Naive thymus-derived CD8-positive, alpha-beta T cell (primary cell): ENCODE data around the gene PNKD. TPM values are rescaled to one million over a fixed set of nuclear protein-coding genes. Genes with fewer than 3 reads are reported as not detected.
"Not testable (repeated sequence)": the region's sequence is repeated elsewhere in the genome, so short reads cannot be mapped to it uniquely, and the experiment has no call there.

Experiments
- ATAC-seq, 2 donors: fragments of 150-1000 bp; cut with Tn5 transposase in 1 of 2; sonication (Bioruptor Pico), chemical (Tn5 transposase) in 1 of 2; 1 replicate in 1 of 2; 2 replicates in 1 of 2; pipeline ENCODE4 v1.10.0; 2021; ENCODE audit warnings: mild to moderate bottlenecking in 2 of 2, moderate library complexity in 2 of 2
- POLR2A ChIA-PET: fragments of 350-600 bp; sonication (Branson Sonifier 250); formaldehyde crosslinking; loops from one replicate; lab custom pipeline; 2021; ENCODE audit warnings: antibody characterized with exemption; lab: Charles Lee
- DNase-seq, 10 donors: peaks; one replicate each; pipeline versions ENCODE4 v3.0.0 to v3.0.0-alpha.2; 2020 to 2022
- H3K27ac Mint-ChIP-seq, 10 donors: one replicate each; pipeline ENCODE4 v1.8.0; 2020 to 2022; ENCODE audit warnings: mild to moderate bottlenecking in 10 of 10, mixed read lengths in 10 of 10, moderate library complexity in 4 of 10, inconsistent platforms in 1 of 10
- H3K27me3 Mint-ChIP-seq, 5 donors: one replicate each; pipeline ENCODE4 v1.8.0; 2021 to 2022; ENCODE audit warnings: mixed read lengths in 5 of 5
- H3K36me3 Mint-ChIP-seq, 3 donors: one replicate each; pipeline ENCODE4 v1.8.0; 2020 to 2022; ENCODE audit warnings: mixed read lengths in 3 of 3, mild to moderate bottlenecking in 2 of 3, inconsistent platforms in 1 of 3
- H3K4me1 Mint-ChIP-seq, 4 donors: one replicate each; pipeline ENCODE4 v1.8.0; 2021 to 2022; ENCODE audit warnings: mixed read lengths in 4 of 4
- H3K4me3 Mint-ChIP-seq, 10 donors: one replicate each; pipeline ENCODE4 v1.8.0; 2020 to 2022; ENCODE audit warnings: mild to moderate bottlenecking in 10 of 10, mixed read lengths in 10 of 10, moderate library complexity in 6 of 10, inconsistent platforms in 1 of 10
- H3K9me3 Mint-ChIP-seq, 9 donors: one replicate each; pipeline ENCODE4 v1.8.0; 2020 to 2022; ENCODE audit warnings: mixed read lengths in 9 of 9, mild to moderate bottlenecking in 3 of 9, inconsistent platforms in 1 of 9, moderate library complexity in 1 of 9
- polyA plus RNA-seq, 3 donors: library from polyadenylated mRNA; unstranded; fragments of 300-500 nt; fragmentation: Illumina TruSeq; gene quantifications; one replicate each; pipeline ENCODE4 v1.2.3, GENCODE V29; 2021
- total RNA-seq, 8 experiments: library from RNA in 2 of 8; stranded (reverse) in 2 of 8; gene quantifications; one replicate each; pipeline ENCODE4 v1.2.3 and lab custom pipeline; 2021 to 2026

PNKD gene
- total and polyA plus RNA-seq, 5 experiments from 2014 or later: 33.6 to 119 (median 108) TPM

DNA sequence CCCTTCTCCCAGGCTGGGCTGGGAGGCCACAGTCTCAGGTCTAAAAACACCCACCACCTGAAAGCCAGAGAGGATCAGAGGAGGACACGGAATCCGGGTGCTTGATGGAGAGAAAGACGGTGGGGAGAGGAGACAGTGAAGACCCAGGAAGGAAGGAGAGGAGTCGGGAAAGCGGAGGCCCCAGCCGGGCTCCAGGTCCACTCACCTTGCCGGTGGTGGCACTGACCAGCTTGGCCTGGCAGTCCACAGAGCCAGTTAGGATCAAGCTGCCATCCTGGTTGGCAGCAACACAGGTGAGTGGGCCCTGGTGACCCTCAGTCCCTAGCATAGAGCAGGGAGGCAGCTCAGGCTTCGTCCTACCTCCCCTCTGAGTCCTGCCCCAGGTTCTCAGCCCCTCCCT lies 4.7 kb upstream of the PNKD start:
- Mint-ChIP-seq H3K27me3 (no peaks in the 10 kb centered on the region), H3K4me1 (peaks cover 10 to 40% (median 34%) of the 10 kb centered on the region in 4 donors), H3K4me3 (peak overlapping the region in 1 of 10 donors; percentile 45), H3K9me3 (no peaks in the 10 kb centered on the region), H3K27ac (peak overlapping the region in 2 of 10 donors; percentile 25 to 90), H3K36me3 (peaks cover 0 to 43% (median 0%) of the 10 kb centered on the region in 3 donors)
- peak in 1 of 10 donors; percentile 9 for DNase-seq
- POLR2A ChIA-PET: no interaction called here
- ATAC-seq: no peak

DNA sequence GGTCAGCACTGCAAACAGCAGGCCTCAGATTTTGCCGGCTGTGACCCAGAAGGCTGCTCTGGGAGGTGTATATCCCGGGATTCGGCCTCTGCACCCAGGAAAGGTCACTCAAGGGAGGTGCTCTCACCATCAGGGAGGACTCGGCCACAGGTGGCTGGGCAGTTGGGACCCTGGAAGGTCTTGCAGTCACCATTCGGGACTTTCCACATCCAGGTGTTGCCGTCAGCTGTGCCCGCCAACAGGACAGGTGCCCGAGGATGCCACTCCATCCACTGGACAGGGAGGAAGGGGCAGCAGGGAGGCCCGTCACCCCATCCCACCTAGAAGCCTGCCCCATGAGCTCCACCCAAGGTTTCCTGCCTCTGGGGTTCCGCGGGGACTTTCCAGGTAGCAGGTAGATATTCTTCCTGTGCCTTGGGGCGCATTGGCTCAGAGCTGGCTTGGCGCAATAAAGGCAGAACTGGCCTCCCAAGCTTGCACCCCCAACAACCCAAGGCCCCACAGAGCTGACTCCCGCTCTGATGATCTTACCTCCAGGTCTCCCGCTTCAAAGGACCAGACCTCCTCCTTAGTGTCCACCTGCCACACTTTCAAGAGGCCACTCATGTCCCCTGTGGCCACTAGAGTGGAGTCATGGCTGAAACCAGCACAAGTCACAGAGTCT lies 3.9 kb upstream of the PNKD start:
- DNase-seq (peak in 1 of 10 donors; percentile 45), ATAC-seq (no peak)
- POLR2A ChIA-PET: interaction anchor here (1.0 kb wide), 1 partner anchor 50 kb away, joined by 3 read pairs; no protein-coding TSS in a partner anchor
- no peaks in the 10 kb centered on the region for H3K9me3 Mint-ChIP-seq
- H3K27me3 Mint-ChIP-seq: no peaks in the 10 kb centered on the region
- peaks cover 0 to 43% (median 0%) of the 10 kb centered on the region in 3 donors for H3K36me3 Mint-ChIP-seq
- peaks cover 15 to 45% (median 41%) of the 10 kb centered on the region in 4 donors for H3K4me1 Mint-ChIP-seq
- H3K27ac Mint-ChIP-seq: peak overlapping the region in 1 of 10 donors; percentile 55
- no peak overlapping the region for H3K4me3 Mint-ChIP-seq

DNA sequence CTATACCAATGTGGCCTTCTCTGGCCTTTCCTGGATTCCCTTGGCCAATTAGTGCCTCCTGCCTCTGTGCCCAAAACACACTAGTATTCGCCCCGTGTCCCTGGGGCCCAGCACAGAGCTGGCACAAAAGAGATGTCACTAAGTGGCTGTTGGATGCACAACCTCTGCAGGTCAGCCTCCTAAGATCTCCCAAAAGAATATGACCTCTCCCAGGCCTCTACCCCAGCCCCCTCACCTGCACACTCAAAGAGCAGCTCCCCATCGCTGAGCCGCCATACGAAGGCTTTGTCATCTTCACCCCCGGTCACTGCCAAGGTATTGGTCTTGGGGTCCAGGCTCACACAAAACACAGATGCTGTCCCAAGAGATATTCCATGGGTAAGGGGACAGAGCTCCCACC lies 3.1 kb upstream of the PNKD start:
- no peaks in the 10 kb centered on the region for H3K9me3 Mint-ChIP-seq
- H3K36me3 Mint-ChIP-seq: peaks cover 0 to 43% (median 0%) of the 10 kb centered on the region in 3 donors
- H3K27me3 Mint-ChIP-seq: no peaks in the 10 kb centered on the region
- H3K4me3 Mint-ChIP-seq: peak overlapping the region in 8 of 10 donors; percentile 26 to 78 (median 36)
- ATAC-seq (no peak), DNase-seq (no peak)
- POLR2A ChIA-PET: interaction anchor here (1.0 to 1.1 kb wide), 2 partner anchors 18 to 51 kb away, joined by 3 read pairs; partner anchors contain the start of gene ARPC2
- H3K27ac Mint-ChIP-seq: peak overlapping the region in 5 of 10 donors; percentile 18 to 62 (median 35)
- H3K4me1 Mint-ChIP-seq: peaks cover 22 to 53% (median 49%) of the 10 kb centered on the region in 4 donors

DNA sequence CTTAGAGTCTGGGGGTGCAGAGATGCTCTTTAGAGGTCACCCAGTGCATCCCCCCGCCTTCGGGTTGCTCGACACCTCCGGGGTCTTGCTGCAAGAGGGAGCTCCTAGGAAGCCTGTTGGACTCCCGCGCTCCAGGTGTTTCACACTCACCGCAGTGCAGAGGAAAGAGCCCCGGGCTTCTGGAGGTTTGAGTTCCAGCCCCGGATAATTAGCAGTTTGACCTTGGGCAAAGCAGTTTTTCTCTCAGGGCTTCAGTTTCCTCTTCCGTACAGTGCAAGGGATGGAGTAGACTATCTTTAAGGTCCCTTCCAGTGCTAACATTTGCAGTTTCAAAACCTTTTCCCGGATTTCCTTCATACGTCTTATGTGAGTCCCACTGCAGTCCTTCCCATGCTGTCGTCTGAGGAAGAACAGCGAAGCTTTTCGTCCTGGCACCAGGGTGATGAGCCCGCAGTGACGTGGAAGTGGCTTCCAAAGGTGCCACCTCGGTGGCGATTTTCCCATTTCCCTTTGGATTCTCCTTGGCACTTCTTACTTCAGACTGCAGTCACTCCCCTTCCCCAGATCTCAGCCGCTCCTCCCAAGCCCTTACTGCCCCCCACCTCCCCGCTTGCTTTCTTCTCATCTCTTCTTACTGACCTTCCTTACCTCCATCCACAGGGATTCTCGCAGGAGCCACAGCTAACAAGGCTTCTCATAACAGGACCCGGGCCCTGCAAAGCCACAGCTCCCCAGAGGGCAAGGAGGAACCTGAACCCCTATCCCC lies 585 bp downstream of the PNKD start:
- POLR2A ChIA-PET: interaction anchor here (0.5 to 7.5 kb wide), 26 partner anchors 9 to 1049 kb away, joined by 3 to 206 read pairs (median 4); partner anchors contain the start of genes ARPC2, BCS1L, CATIP and CTDSP1
- no peaks in the 10 kb centered on the region for H3K9me3 Mint-ChIP-seq

DNA sequence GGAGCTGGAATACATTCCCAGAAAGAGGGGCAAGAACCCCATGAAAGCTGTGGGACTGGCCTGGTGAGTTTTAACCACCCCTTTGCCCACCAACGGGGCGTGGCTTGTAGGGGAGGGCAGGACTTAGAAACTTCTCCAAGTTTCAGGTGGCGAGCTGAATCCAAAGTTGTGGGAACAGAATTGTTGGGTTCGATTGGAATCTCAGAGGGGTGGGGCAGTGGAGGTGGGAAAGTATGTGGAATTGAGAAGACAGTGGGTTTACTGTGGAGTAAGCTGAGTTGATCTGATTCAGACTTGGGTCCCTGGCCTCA lies 1.1 kb downstream of the PNKD start:
- H3K36me3 Mint-ChIP-seq: peaks cover 0 to 57% (median 10%) of the 10 kb centered on the region in 3 donors
- ATAC-seq (no peak), DNase-seq (no peak)
- H3K9me3 Mint-ChIP-seq: no peaks in the 10 kb centered on the region
- peak overlapping the region; percentile 88 to 97 (median 94) for H3K4me3 Mint-ChIP-seq
- POLR2A ChIA-PET: interaction anchor here (0.8 to 7.5 kb wide), 15 partner anchors 11 to 195 kb away, joined by 3 to 206 read pairs (median 4); partner anchors contain the start of genes CATIP, CTDSP1 and TMBIM1
- peaks cover 31 to 58% (median 51%) of the 10 kb centered on the region in 4 donors for H3K4me1 Mint-ChIP-seq
- peak overlapping the region in 8 of 10 donors; percentile 37 to 91 (median 80) for H3K27ac Mint-ChIP-seq
- H3K27me3 Mint-ChIP-seq: no peaks in the 10 kb centered on the region

More for the DNA sequence above, 585 bp downstream of the PNKD start:
- Mint-ChIP-seq H3K36me3 (peaks cover 0 to 55% (median 10%) of the 10 kb centered on the region in 3 donors), H3K4me1 (peaks cover 31 to 59% (median 53%) of the 10 kb centered on the region in 4 donors), H3K27ac (peak overlapping the region; percentile 83 to 98 (median 95)), H3K4me3 (peak overlapping the region; percentile 88 to 97 (median 94)), H3K27me3 (no peaks in the 10 kb centered on the region)
- ATAC-seq (no peak), DNase-seq (peak in 1 of 10 donors; percentile 7)

DNA sequence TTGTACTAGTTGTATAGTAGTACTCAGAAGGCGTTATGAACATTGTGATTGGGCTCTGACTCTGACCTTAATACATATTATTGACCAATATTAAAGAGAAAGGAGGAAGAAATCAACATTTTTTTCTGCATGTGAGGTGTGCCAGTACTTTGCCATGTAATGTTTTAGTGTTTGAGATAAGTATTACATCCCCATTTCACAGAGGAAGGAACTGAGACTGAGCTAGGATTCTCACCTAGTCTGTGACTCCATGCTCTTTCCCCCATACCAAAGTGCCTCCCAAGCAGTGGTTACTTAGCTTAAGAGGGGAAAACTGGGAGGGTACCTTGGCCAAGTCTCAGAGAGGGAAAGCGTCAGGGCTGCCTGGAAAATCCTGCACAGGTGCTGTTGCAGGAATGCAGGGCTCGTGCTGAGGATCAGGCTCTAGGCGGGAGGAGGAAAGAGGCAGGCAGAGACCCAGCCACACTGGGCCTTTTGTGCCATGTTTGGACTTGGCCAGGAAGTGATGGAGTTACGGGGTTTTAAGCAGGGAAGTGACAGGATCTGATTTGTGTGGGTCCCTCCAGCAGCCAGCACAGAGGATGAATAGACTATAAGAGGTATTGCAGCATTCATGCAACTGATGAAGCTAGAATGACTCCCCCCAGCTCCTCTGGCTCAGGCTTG lies 1.7 kb downstream of the PNKD start:
- Mint-ChIP-seq H3K27ac (peak overlapping the region; percentile 9 to 91 (median 78)), H3K9me3 (no peaks in the 10 kb centered on the region)

DNA sequence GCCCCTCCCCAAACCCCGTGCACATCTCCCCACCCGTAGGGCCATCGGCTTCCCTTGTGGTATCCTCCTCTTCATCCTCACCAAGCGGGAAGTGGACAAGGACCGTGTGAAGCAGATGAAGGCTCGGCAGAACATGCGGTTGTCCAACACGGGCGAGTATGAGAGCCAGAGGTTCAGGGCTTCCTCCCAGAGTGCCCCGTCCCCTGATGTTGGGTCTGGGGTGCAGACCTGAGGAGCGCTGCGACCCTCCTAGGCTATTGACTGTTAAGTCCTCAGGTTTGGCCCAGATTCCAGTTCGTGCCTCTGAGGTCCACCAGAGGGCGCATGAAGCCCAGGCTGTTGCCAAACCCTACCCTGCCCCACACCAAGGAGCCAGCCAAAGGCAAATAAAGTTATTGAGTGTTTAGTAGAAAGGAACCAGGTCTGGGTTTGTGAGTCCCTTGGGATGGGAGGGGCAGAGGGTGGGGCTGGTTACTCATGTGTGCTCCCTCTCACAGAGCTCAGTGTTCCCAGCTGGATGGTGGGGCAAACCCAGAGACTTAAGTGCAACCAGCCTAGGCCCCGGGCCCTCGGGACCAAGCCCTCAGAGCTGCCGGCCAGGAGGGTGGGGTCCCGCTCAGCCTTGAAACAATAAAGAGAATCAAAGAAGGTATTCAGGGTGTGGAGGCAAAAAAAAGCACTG lies 2.4 kb downstream of the PNKD start:
- peak overlapping the region in 9 of 10 donors; percentile 12 to 96 (median 73) for H3K4me3 Mint-ChIP-seq
- H3K36me3 Mint-ChIP-seq: peaks cover 0 to 59% (median 10%) of the 10 kb centered on the region in 3 donors
- no peaks in the 10 kb centered on the region for H3K27me3 Mint-ChIP-seq
- H3K27ac Mint-ChIP-seq: peak overlapping the region in 8 of 10 donors; percentile 48 to 91 (median 77)
- POLR2A ChIA-PET: interaction anchor here (0.6 to 7.5 kb wide), 16 partner anchors 10 to 194 kb away, joined by 3 to 206 read pairs (median 4); partner anchors contain the start of genes CATIP, CTDSP1 and TMBIM1
- ATAC-seq: peak; percentile 15 to 26
- peak; percentile 62 to 89 (median 77) for DNase-seq
- no peaks in the 10 kb centered on the region for H3K9me3 Mint-ChIP-seq
- H3K4me1 Mint-ChIP-seq: peaks cover 33 to 62% (median 46%) of the 10 kb centered on the region in 4 donors

More for the DNA sequence above, 1.7 kb downstream of the PNKD start:
- H3K27me3 Mint-ChIP-seq: no peaks in the 10 kb centered on the region
- POLR2A ChIA-PET: interaction anchor here (0.8 to 7.5 kb wide), 14 partner anchors 11 to 194 kb away, joined by 3 to 206 read pairs (median 4); partner anchors contain the start of genes CATIP, CTDSP1 and TMBIM1
- H3K36me3 Mint-ChIP-seq: peaks cover 0 to 59% (median 10%) of the 10 kb centered on the region in 3 donors
- peak overlapping the region; percentile 88 to 97 (median 94) for H3K4me3 Mint-ChIP-seq
- peaks cover 36 to 62% (median 49%) of the 10 kb centered on the region in 4 donors for H3K4me1 Mint-ChIP-seq
- DNase-seq (no peak), ATAC-seq (no peak)

DNA sequence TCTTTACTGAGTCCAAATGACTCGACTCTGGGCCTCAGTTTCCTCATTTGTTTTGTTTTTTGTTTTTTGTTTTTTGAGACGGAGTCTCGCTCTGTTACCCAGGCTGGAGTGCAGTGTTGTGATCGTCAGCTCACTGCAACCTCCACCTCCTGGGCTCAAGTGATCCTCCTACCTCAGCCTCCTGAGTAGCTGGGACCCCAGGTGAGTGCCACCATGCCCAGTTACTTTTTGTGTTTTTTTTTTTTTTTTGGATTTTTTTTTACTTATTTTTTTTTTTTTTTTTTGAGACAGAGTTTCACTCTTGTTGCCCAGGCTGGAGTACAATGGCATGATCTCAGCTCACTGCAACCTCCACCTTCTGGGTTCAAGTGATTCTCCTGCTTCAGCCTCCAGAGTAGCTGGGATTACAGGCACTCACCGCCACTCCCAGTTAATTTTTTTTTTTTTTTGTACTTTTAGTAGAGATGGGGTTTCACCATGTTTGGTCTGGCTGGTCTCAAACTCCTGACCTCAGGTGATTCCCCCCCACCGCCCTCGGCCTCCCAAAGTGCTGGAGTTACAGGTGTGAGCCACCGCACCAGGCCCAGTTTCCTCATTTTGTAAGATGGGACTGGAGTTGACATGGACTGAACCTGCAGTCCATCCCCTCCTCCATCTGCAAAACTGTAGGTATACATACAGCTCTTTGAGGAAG lies 3.0 kb downstream of the PNKD start:
- not testable (repeated sequence) for ATAC-seq, H3K27me3 Mint-ChIP-seq, DNase-seq, H3K9me3 Mint-ChIP-seq
- H3K27ac Mint-ChIP-seq: peak overlapping the region in 8 of 10 donors; percentile 37 to 91 (median 74)
- peaks cover 36 to 62% (median 44%) of the 10 kb centered on the region in 4 donors for H3K4me1 Mint-ChIP-seq
- H3K4me3 Mint-ChIP-seq: peak overlapping the region in 3 of 10 donors; percentile 10 to 38 (median 15)
- peaks cover 0 to 59% (median 10%) of the 10 kb centered on the region in 3 donors for H3K36me3 Mint-ChIP-seq
- POLR2A ChIA-PET: interaction anchor here (0.6 to 7.5 kb wide), 10 partner anchors 15 to 334 kb away, joined by 3 to 206 read pairs (median 4); partner anchors contain the start of genes CATIP, CTDSP1 and TMBIM1

DNA sequence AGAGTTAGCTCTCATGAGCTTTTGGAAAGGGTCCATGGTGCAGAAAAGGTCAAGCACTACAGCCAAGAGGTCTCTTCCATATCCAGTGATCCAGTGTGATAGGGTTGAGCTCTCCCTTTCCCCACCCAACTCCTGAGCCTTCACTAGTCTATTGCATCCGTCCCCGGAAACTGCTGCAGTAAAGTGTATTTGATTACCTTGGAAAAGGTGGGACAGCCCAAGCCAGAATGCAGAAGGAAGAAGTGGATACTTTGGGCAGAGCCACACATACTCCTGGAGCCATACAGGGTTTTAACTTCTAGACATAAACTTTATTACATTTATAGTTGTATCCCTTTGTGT lies 3.6 kb downstream of the PNKD start:
- Mint-ChIP-seq H3K4me3 (peak overlapping the region in 1 of 10 donors; percentile 10), H3K27ac (peak overlapping the region in 8 of 10 donors; percentile 37 to 83 (median 70)), H3K36me3 (peaks cover 0 to 61% (median 10%) of the 10 kb centered on the region in 3 donors), H3K4me1 (peaks cover 36 to 61% (median 41%) of the 10 kb centered on the region in 4 donors), H3K27me3 (no peaks in the 10 kb centered on the region), H3K9me3 (no peaks in the 10 kb centered on the region)
- ATAC-seq (no peak), DNase-seq (no peak)
- POLR2A ChIA-PET: interaction anchor here (0.7 to 7.5 kb wide), 6 partner anchors 14 to 333 kb away, joined by 3 to 206 read pairs (median 7); partner anchors contain the start of genes CATIP, CTDSP1 and TMBIM1

DNA sequence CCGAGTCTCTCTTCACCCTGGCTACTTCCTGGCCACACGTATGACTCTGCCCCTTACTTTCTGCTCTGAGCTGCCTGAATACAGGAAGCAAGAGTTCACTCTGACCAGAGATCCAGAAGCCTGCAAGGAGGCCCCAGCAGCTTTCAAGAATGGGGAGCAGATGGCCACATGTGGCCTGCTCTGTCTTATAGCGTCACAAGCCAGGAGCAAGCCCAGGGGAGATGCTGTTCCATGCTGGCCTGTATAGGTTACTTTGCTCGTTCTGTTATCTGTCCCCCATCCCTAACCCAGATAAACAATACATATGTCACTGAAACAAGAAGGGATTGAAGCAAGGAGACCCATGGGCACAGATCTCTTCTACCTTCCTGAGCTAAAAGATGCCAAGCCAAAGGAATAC lies 4.3 kb downstream of the PNKD start:
- DNase-seq: no peak
- H3K4me3 Mint-ChIP-seq: no peak overlapping the region
- H3K27me3 Mint-ChIP-seq: no peaks in the 10 kb centered on the region
- H3K4me1 Mint-ChIP-seq: peaks cover 32 to 58% (median 35%) of the 10 kb centered on the region in 4 donors
- no peaks in the 10 kb centered on the region for H3K9me3 Mint-ChIP-seq
- H3K27ac Mint-ChIP-seq: peak overlapping the region in 8 of 10 donors; percentile 15 to 79 (median 50)
- peaks cover 0 to 61% (median 10%) of the 10 kb centered on the region in 3 donors for H3K36me3 Mint-ChIP-seq
- no peak for ATAC-seq
- POLR2A ChIA-PET: interaction anchor here (1.1 to 7.5 kb wide), 4 partner anchors 14 to 132 kb away, joined by 3 to 206 read pairs (median 6); partner anchors contain the start of genes CATIP and TMBIM1
